ENCODE results near the gene IGSF23. TPM values are rescaled to one million over a fixed set of nuclear protein-coding genes. Genes with fewer than 3 reads are reported as not detected.

IGSF23 gene, protein sequence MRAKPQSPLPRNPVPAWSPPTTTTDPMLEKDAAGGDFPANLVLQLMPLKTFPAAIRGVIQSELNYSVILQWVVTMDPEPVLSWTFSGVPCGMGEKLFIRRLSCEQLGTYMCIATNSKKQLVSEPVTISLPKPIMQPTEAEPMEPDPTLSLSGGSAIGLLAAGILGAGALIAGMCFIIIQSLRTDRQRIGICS
- total RNA-seq (2014; rRNA removed; shearing (Covaris generic)) = 0.37 TPM in 1 of 2 replicates, not detected in the other

DNA sequence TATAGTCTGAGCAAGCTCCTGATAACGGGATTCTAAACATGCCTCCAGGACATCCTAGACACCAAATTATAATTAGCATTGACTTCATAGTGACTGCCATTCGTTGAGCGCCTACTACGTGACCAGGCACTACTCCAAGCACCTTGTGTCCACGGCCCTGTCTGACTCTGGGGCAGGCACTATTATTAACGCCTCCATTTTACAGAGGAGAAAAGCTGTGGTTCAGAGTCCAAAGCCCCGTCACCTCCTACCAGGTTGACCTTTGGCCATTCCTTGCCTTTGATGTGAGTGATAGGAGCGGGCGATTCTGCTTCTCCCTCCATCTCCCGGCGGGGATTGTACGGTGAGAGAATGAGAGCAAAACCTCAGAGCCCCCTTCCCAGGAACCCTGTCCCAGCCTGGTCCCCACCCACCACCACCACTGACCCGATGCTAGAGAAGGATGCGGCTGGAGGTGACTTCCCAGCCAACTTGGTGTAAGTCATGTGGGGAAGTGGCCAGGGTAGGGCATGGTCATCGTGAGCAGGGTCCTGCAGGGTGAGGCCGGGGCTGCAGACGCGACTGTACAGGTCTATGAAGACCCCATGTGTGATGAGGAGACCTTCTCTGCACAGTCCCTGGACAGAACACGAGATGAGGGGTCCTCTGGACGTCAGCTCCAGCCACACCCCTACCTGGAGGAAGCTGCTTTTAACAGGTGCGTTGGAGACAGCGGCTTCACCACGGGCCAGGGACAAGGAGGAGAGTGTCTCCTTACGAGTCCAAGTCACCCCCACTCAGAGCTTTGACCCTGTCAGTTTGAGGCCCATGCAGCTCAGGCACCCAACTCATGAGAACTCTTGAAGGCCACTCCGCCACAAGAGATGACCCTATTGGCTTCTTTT lies at the start of gene IGSF23:
TSS of gene IGSF23 (plus strand) at position 269 of the 884 bp plus-strand sequence. CDS start at position 352, 83 bp downstream.
- DNase-seq (ENCODE audit: low read depth in 1 of 2, low spot score in 2 of 2) = no peak
- no peaks in the 10 kb centered on the region for H3K27me3 ChIP-seq (replicated peaks)
- H3K4me3 ChIP-seq = no peak within 1 kb of the TSS
- H3K9me3 ChIP-seq (replicated peaks) = no peaks in the 10 kb centered on the region
- peaks cover 19% of the 10 kb centered on the region for H3K4me1 ChIP-seq (replicated peaks)
- no peak within 1 kb of the TSS for H3K27ac ChIP-seq
- H3K36me3 ChIP-seq = no peaks in the 10 kb centered on the region

DNA sequence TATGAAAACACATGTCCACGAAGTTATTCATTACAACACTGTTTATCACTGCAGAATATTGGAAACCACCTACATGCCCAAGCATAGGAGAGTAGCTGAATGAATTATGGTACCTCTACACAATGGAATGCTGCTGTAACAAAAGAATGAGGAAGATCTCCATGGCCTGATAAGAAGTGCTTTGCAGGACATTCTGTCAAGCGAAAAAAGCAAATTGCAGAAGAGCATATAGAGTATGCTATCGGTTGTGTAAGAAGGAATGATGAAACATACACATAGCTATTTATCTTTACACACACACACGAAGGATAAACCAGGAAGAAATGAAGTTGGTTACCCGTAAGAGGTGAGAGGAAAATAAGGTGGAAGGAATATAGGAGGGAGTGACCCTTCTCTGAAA lies 46.4 kb upstream of the IGSF23 start:
- DNase-seq (ENCODE audit: low read depth in 1 of 2, low spot score in 2 of 2) = no peak
- Histone ChIP-seq H3K27ac (no peak overlapping the region), H3K36me3 (no peaks in the 10 kb centered on the region), H3K4me3 (no peak overlapping the region), H3K9me3 (replicated peaks) (no peaks in the 10 kb centered on the region), H3K27me3 (replicated peaks) (no peaks in the 10 kb centered on the region), H3K4me1 (replicated peaks) (peaks cover 6% of the 10 kb centered on the region; the same call in 1 of the 2 replicates)

DNA sequence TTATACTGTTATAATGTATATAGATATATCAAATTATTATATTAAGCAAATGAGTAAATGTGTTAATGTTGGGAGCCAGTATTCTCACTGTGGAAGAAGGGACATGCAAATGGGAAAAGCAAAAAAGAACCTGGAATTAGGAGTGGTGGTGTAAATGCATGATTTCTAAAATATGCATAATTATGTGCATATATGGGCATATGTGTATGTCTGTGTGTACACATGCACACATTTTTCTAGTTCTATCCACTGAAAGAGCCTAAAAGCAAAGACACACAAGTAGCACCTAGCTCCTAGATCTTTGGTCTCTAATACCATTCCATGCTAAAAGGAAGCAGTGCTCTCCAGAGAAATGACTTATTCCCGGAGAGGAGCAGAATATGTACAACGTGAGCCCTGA lies 45.6 kb upstream of the IGSF23 start:
- no peak overlapping the region for H3K27ac ChIP-seq
- no peaks in the 10 kb centered on the region for H3K9me3 ChIP-seq (replicated peaks)
- H3K27me3 ChIP-seq (replicated peaks) = no peaks in the 10 kb centered on the region
- H3K36me3 ChIP-seq = no peaks in the 10 kb centered on the region
- no peak for DNase-seq (ENCODE audit: low read depth in 1 of 2, low spot score in 2 of 2)
- peaks cover 6% of the 10 kb centered on the region; the same call in 1 of the 2 replicates for H3K4me1 ChIP-seq (replicated peaks)
- no peak overlapping the region for H3K4me3 ChIP-seq

DNA sequence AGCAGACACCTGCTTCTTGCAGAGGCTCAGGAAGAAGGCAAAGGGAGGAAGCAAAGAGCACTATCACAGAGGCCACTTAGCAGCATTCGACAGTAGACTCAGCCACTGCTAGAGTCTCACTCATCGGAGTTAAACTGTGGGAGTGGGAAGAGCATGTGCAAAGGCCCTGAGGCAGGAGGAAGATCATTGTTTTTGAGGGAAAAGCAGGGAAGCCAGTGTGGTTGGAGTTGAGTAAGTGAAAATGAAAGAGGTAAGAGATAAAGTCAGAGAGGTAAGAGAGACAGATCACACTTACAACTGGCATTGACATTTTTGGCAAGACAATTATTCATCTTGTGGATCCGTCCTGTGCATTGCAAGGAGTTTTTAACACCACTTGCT lies 42.8 kb upstream of the IGSF23 start:
- no peaks in the 10 kb centered on the region for H3K36me3 ChIP-seq
- DNase-seq (ENCODE audit: low read depth in 1 of 2, low spot score in 2 of 2) = no peak
- no peaks in the 10 kb centered on the region for H3K27me3 ChIP-seq (replicated peaks)
- H3K4me3 ChIP-seq = no peak overlapping the region
- no peak overlapping the region for H3K27ac ChIP-seq
- H3K4me1 ChIP-seq (replicated peaks) = peaks cover 6% of the 10 kb centered on the region; the same call in 1 of the 2 replicates
- no peaks in the 10 kb centered on the region for H3K9me3 ChIP-seq (replicated peaks)

DNA sequence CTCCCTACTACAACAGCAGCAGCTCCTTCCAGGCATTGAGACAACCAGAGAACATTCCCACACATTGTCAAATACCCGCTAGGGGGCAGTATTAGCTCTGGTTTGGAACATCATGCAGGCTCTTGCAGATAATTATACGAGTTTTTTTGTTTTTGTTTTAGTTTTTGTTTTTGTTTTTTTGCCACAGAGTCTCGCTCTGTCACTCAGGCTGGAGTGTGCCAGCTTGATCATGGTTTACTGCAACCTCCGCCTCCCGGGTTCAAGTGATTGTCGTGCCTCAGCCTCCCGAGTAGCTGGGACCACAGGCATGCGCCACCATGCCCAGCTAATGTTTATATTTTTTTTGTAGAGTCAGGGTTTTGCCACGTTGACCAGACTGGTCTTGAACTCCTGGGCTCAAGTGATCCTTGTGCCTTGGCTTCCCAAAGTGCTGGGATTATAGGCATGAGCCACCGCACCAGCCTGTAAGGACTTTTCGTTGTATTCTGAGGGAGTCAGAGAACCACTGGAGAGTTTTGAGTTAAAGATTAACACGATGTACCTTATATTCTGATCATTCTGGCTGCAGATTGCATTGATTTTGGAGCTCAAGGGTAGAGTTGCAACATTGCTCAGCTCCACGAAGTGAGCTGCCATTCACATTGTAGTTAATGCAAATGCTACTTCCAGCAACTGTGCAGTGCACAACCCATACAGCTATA lies 42.2 kb upstream of the IGSF23 start:
- peak; percentile 74 to 75 for DNase-seq (ENCODE audit: low read depth in 1 of 2, low spot score in 2 of 2)
- Histone ChIP-seq H3K9me3 (replicated peaks) (no peaks in the 10 kb centered on the region), H3K27me3 (replicated peaks) (no peaks in the 10 kb centered on the region), H3K4me3 (no peak overlapping the region), H3K27ac (no peak overlapping the region), H3K36me3 (no peaks in the 10 kb centered on the region), H3K4me1 (replicated peaks) (peaks cover 6% of the 10 kb centered on the region; the same call in 1 of the 2 replicates)

DNA sequence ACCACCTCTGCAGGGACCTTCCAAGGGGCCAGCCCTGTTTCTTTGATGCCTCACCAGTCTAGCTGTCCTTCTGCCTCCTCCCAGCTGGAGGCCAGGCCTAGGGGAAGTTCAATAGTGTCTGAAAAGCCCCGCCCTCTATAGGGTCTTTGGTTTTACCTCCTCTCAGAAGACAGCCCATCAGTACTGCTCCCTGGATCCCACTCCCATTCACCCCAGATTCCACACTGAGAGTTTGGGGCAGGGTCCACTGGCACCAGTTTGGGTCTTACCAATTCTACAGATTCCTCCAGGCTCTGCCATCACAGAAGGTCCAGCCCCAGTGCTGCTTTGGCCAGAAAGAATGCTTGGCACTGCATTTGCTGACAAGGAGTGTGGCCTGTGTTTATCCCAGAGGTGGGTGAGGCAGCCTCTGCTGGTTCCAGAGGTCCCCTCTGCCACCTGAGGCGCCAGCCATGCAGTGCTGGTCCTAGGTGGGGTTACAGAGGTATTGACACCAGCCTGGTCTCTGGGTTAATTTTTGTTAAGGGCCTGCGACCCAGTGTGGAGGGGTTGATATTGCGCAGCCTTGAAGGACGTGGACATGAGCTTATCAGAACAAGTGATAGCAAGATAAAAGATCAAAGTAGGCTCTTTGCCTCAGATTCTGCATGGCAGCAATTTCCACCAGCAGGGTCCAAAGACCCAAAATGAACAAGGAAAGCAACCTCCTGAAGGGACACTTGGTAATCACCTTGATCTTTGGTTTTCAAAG lies 41.4 kb upstream of the IGSF23 start:
- DNase-seq (ENCODE audit: low read depth in 1 of 2, low spot score in 2 of 2) = no peak
- H3K36me3 ChIP-seq = no peaks in the 10 kb centered on the region
- H3K27ac ChIP-seq = no peak overlapping the region
- no peak overlapping the region for H3K4me3 ChIP-seq
- H3K9me3 ChIP-seq (replicated peaks) = no peaks in the 10 kb centered on the region
- H3K4me1 ChIP-seq (replicated peaks) = peaks cover 6% of the 10 kb centered on the region; the same call in 1 of the 2 replicates
- H3K27me3 ChIP-seq (replicated peaks) = no peaks in the 10 kb centered on the region

DNA sequence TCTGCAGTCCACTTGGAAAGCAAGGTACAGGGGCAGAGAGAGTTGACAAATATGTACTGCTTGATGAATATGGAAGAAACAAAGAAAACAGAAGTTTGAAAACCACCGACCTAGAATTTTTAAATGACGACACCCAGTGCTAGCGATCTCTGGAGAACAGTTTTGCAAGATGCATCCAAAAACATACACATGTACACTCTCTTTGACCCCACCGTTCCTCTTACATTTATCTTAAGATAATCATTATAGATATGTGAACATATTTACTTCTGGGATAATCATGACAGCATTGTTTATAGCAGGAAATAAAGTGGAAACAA lies 40.8 kb upstream of the IGSF23 start:
- no peak for DNase-seq (ENCODE audit: low read depth in 1 of 2, low spot score in 2 of 2)
- Histone ChIP-seq H3K4me1 (replicated peaks) (peaks cover 6% of the 10 kb centered on the region; the same call in 1 of the 2 replicates), H3K9me3 (replicated peaks) (no peaks in the 10 kb centered on the region), H3K27me3 (replicated peaks) (no peaks in the 10 kb centered on the region), H3K27ac (no peak overlapping the region), H3K36me3 (no peaks in the 10 kb centered on the region), H3K4me3 (no peak overlapping the region)

DNA sequence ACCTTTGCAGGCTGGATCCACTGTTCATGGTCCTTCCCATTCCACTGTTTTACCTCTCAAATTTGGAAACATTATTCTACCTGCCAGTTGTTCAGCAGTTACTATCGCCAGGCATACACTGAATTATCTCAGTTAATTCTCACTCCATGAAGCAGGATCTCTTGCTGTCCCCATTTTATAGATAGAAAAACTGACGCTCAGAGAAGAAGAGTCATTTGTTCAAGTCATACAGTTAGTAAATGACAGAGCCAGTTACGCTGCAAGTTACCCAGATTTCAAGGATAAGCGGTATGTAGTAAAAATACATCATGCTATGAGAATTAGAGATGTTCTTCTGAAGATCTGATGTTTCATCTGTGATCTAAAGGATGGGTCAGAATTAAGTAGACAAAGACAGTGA lies 40.2 kb upstream of the IGSF23 start:
- Histone ChIP-seq H3K4me1 (replicated peaks) (peaks cover 6% of the 10 kb centered on the region; the same call in 1 of the 2 replicates), H3K4me3 (no peak overlapping the region), H3K27me3 (replicated peaks) (no peaks in the 10 kb centered on the region), H3K27ac (no peak overlapping the region), H3K9me3 (replicated peaks) (no peaks in the 10 kb centered on the region), H3K36me3 (no peaks in the 10 kb centered on the region)
- no peak for DNase-seq (ENCODE audit: low read depth in 1 of 2, low spot score in 2 of 2)

DNA sequence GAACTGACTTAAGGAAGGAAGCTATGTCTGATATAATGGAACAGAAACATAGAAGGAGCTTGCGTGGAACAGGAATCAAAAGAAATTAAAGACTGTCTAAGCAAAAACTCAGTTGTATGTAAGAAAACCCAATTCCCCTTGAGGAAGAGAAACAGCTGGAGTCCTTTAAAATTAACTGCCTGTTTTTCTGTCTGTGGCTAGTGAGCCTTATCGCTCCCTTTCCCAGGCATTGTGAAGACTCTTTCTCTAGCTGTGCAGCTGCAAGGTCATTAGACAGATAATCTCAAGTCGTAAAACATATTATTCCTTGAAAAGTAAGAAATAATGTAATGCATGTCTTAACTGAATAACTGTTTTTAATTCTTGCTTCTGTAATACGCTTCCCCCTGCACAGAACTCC lies 39.7 kb upstream of the IGSF23 start:
- Histone ChIP-seq H3K27ac (no peak overlapping the region), H3K4me3 (no peak overlapping the region), H3K4me1 (replicated peaks) (peaks cover 6% of the 10 kb centered on the region; the same call in 1 of the 2 replicates), H3K36me3 (no peaks in the 10 kb centered on the region), H3K9me3 (replicated peaks) (no peaks in the 10 kb centered on the region), H3K27me3 (replicated peaks) (no peaks in the 10 kb centered on the region)
- DNase-seq (ENCODE audit: low read depth in 1 of 2, low spot score in 2 of 2) = no peak

DNA sequence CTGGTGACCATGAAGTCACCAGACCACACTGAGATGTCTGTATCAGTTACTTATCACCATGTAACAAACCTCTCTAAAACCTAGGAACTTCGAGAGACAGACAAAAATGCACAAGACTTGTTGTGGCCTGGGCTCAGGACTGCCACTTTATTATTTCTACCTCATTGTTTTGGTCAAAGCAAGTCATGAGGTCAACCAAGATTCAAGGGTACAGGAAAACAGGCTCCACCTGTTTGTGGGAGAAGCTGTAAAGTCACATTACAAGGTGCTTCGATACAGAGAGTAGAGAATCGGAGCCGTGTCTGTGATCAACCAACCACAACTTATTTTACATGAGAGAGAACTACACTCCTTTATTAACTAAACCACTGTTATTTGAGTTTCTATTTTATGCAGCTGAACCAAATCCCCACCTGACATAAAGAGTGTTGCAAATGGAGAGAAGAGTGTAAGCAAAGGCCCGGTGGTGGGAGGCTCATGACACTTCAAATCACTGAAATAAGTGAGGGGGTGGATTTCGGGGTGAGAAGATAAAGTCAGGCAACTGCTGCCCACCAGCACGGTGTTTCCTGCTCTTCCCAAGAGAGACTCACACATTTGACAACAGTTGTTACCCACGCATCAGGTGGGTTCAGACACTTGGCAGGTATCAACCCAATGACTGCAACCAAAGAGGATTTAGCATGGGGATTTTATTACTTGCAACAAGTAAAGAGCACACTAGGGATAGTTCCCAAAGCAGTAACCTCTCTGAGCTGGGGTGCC lies 39.0 kb upstream of the IGSF23 start:
- Histone ChIP-seq H3K9me3 (replicated peaks) (no peaks in the 10 kb centered on the region), H3K4me1 (replicated peaks) (peaks cover 6% of the 10 kb centered on the region; the same call in 1 of the 2 replicates)
- DNase-seq (ENCODE audit: low read depth in 1 of 2, low spot score in 2 of 2) = no peak

DNA sequence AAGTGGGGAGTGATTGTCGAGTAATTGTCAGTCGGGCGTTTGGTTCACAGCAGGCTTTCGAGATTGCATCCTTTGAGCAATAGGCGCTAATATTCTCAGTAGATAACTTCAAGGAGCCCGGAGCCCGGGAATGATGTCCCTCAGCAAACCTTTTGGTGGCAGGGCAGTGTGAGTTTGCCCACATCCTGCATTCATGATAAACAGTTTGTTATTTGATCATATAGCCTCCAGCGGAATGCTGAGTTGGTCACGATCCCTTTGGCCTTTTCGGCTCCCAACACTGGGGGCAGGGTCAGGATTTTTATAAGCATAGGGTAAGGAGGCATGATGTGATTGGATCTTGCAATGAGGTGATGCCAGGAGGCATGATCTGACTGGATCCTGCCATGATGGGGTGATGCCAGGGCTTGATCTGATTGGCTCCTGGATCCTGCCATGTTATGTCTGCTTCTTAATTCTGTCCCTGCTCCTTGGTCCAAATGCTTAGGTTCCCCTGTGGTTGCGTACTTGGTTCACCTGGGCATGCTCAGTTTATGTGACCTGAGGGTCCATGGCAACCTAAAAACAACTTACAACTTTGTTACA lies 38.2 kb upstream of the IGSF23 start:
- H3K4me3 ChIP-seq = no peak overlapping the region
- no peaks in the 10 kb centered on the region for H3K36me3 ChIP-seq
- H3K9me3 ChIP-seq (replicated peaks) = no peaks in the 10 kb centered on the region; the same call in none of the 2 replicates
- DNase-seq (ENCODE audit: low read depth in 1 of 2, low spot score in 2 of 2) = no peak
- peaks cover 6% of the 10 kb centered on the region; the same call in 1 of the 2 replicates for H3K4me1 ChIP-seq (replicated peaks)
- no peaks in the 10 kb centered on the region for H3K27me3 ChIP-seq (replicated peaks)
- no peak overlapping the region for H3K27ac ChIP-seq

More for the DNA sequence above, 39.0 kb upstream of the IGSF23 start:
- no peaks in the 10 kb centered on the region for H3K27me3 ChIP-seq (replicated peaks)
- H3K4me3 ChIP-seq = no peak overlapping the region
- H3K36me3 ChIP-seq = no peaks in the 10 kb centered on the region
- no peak overlapping the region for H3K27ac ChIP-seq

DNA sequence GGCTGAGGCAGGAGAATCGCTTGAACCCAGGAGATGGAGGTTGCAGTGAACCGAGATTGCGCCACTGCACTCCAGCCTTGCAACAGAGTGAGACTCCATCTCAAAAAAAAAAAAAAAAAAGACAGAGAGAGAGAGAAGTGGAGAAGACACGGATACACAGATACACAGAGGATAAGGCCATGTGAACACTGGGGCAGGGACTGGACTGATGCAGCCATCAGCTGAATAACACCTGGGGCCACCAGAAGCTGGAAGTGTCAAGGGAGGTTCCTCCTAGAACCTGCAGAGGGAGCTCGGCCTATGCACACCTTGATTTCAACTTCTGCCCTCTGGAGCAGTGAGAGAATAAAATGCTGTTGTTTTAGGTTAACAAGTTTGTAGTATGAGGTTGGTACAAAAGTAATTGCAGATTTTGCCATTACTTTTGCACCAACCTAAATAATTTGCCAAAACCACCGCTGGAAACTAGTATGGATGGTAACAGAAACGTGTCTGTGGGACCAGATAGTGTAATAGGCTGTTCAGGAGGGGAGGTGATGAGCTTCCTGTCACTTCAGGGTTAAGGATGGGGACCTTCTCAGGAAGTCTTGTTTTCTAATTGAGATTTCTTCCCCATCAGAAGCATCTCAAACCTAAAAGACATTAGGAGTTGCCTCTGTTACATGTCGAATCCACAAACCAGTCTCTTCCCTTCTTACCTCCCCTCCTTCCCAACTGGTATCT lies 36.4 kb upstream of the IGSF23 start:
- H3K36me3 ChIP-seq = no peaks in the 10 kb centered on the region
- H3K4me3 ChIP-seq = no peak overlapping the region
- no peaks in the 10 kb centered on the region; the same call in none of the 2 replicates for H3K9me3 ChIP-seq (replicated peaks)
- no peaks in the 10 kb centered on the region for H3K4me1 ChIP-seq (replicated peaks)
- no peak overlapping the region for H3K27ac ChIP-seq
- DNase-seq (ENCODE audit: low read depth in 1 of 2, low spot score in 2 of 2) = peak in 1 of 2 experiments; percentile 31
- H3K27me3 ChIP-seq (replicated peaks) = no peaks in the 10 kb centered on the region
